Ovary (tissue), 9 donors: Measurements from ENCODE around the gene FBN1. TPM values are rescaled to one million over a fixed set of nuclear protein-coding genes. Genes with fewer than 3 reads are reported as not detected.

Source experiments
- DNase-seq, 5 donors: peaks; one replicate each; pipeline ENCODE4 v3.0.0-alpha.2; 2019 to 2020
- H3K27ac ChIP-seq, 2 donors: fragments of 200-600 bp; one replicate each; pipeline versions ENCODE4 v1.5.1 to v1.8.0; 2019 to 2022
- H3K27me3 ChIP-seq: fragments of 200-600 bp; one replicate; pipeline ENCODE4 v1.8.0; 2022
- H3K36me3 ChIP-seq: fragments of 200-600 bp; sonication (generic); one replicate; pipeline ENCODE4 v1.5.1; 2019
- H3K4me1 ChIP-seq: one replicate; pipeline ENCODE4 v1.8.1; 2013; ENCODE audit warnings: mild to moderate bottlenecking, moderate library complexity; ENCODE audit not compliant: insufficient read depth
- H3K4me3 ChIP-seq: fragments of 200-600 bp; sonication (generic); one replicate; pipeline ENCODE4 v1.5.1; 2017
- H3K9me3 ChIP-seq, 2 donors: fragments of 200-600 bp in 1 of 2; sonication (generic) in 1 of 2; one replicate each; pipeline versions ENCODE4 v1.5.1 to v1.8.1; 2013 to 2019; ENCODE audit warnings: mild to moderate bottlenecking in 1 of 2, moderate library complexity in 1 of 2
- EP300 ChIP-seq: sonication (generic); formaldehyde crosslinking; IDR thresholded peaks from one replicate; pipeline ENCODE4 v1.6.1; 2017; ENCODE audit warnings: antibody characterized with exemption
- POLR2A ChIP-seq: fragments of 450-650 bp; IDR thresholded peaks from one replicate; pipeline ENCODE4 v1.6.1; 2017; ENCODE audit warnings: antibody characterized with exemption, mild to moderate bottlenecking, moderate library complexity
- WGBS, 3 donors: extraction: QIAGEN DNeasy Blood & Tissue Kit in 1 of 3; methylation state at CpG; one replicate each; pipeline versions ENCODE4 v1.1.5 to v1.1.7; 2013 to 2017; 5-methylcytosine and 5-hydroxymethylcytosine counted together
- intact Hi-C, 4 donors: fragments of 100-400 bp; cut with DNase I; formaldehyde crosslinking; loops; one replicate each; pipeline versions ENCODE4 v1.11.0 to v1.15.1; 2022 to 2023
- polyA plus RNA-seq, 2 donors: library from polyadenylated mRNA; stranded (reverse); fragments of 200-250 nt in 1 of 2; fragments of 350-450 nt in 1 of 2; fragmentation: Illumina TruSeq in 1 of 2; extraction: RNeasy Lipid Tissue Mini Kit (QIAGEN cat#74804) in 1 of 2; gene quantifications; one replicate each; pipeline ENCODE4 v1.2.3, GENCODE V29; 2013 to 2014
- total RNA-seq, 7 donors: library from RNA; depleted of rRNA in 2 of 7; stranded (reverse); fragments of >200 nt in 2 of 7; fragmentation: NEBNext Ultra II Directional in 3 of 7; extraction: Animal tissue kit (Norgen Biotek cat#: 25700) in 3 of 7; gene quantifications; one replicate each; pipeline versions ENCODE4 v1.1.0 to v1.2.4, GENCODE V29; 2016 to 2023
- TF ChIP-seq, protein P1 (sequence below), 3 donors: fragments of 450-650 bp in 2 of 3; fragments of 200-600 bp in 1 of 3; IDR thresholded peaks; one replicate each; pipeline versions ENCODE4 v1.5.1 to v1.8.0; 2016 to 2022; ENCODE audit warnings: antibody characterized with exemption in 3 of 3, mild to moderate bottlenecking in 1 of 3
- donor health status: DM: no; HTN: no; CAD: no; lungs with moderate emphysema.
- donor health status: DM: no; HTN: no; CAD: no.
- donor health status: Bipolar disorder and iron deficiency.
- donor health status: DM: yes; HTN: yes; CAD: no.
- donor health status: DM: no; HTN: no; CAD: no.
- donor health status: DM: yes; HTN: yes; CAD: no.

The FBN1 gene
- total and polyA plus RNA-seq, 9 donors, result 62.5 to 159 (median 97.4) TPM

DNA sequence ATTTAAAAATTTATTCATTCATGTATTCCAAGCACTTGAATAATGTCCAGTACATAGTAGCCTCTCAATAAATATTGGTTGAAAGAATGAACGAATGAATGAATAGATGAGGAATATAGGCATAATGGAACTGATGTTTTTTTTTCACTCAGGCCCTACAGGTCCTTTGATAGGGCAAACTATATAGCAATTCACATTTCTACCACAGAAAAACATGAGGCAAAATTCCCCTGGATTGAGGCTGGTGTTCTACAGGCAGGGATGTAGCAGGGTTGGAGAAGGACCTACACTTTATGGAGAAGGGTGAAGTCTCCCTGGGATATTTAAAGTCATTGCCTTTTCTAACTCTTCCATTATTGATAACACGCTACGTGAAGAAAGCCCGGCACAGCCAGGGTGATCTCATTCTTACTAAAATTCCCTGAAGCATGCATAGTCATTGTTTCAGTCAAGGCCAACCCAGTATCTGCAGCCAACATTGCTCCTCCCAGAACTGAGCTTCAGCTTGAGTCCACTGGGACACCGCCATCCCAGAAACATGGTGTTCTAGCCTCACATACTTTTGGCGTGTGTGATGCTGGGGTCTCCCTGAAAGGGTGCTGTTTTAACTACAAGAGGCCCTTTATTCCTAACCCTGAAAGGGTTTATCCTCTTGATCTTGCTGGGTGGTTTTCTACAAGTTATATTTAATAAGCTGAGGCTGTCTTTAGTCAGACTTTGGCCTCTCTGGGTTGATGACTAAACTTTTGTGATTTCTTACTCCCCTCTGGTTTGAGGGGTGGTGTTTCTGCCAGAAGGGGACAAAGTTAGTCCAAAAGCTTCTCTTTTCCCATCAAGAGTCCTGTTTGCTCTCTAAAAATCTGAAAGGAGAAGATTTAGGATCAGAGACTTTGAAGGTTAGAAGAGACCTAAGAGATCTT lies 25.9 kb upstream of the FBN1 start:
- 45 to 57% (median 47%) methylated on average over 6 of the region's 6 CpGs for WGBS, 3 donors
- H3K36me3 ChIP-seq, result no peaks in the 10 kb centered on the region
- no peaks in the 10 kb centered on the region for H3K4me1 ChIP-seq
- DNase-seq, result peak in 4 of 5 donors; percentile 27 to 72 (median 49)
- no peak overlapping the region for H3K27ac ChIP-seq
- TF ChIP-seq, protein P1, sequence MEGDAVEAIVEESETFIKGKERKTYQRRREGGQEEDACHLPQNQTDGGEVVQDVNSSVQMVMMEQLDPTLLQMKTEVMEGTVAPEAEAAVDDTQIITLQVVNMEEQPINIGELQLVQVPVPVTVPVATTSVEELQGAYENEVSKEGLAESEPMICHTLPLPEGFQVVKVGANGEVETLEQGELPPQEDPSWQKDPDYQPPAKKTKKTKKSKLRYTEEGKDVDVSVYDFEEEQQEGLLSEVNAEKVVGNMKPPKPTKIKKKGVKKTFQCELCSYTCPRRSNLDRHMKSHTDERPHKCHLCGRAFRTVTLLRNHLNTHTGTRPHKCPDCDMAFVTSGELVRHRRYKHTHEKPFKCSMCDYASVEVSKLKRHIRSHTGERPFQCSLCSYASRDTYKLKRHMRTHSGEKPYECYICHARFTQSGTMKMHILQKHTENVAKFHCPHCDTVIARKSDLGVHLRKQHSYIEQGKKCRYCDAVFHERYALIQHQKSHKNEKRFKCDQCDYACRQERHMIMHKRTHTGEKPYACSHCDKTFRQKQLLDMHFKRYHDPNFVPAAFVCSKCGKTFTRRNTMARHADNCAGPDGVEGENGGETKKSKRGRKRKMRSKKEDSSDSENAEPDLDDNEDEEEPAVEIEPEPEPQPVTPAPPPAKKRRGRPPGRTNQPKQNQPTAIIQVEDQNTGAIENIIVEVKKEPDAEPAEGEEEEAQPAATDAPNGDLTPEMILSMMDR (IDR thresholded peaks at IDR 0.05), result no peak
- TF ChIP-seq POLR2A, result no peak
- no peak for TF ChIP-seq EP300
- H3K27me3 ChIP-seq, result no peaks in the 10 kb centered on the region
- intact Hi-C loops, result no loop called here
- no peak overlapping the region for H3K4me3 ChIP-seq
- no peaks in the 10 kb centered on the region for H3K9me3 ChIP-seq

DNA sequence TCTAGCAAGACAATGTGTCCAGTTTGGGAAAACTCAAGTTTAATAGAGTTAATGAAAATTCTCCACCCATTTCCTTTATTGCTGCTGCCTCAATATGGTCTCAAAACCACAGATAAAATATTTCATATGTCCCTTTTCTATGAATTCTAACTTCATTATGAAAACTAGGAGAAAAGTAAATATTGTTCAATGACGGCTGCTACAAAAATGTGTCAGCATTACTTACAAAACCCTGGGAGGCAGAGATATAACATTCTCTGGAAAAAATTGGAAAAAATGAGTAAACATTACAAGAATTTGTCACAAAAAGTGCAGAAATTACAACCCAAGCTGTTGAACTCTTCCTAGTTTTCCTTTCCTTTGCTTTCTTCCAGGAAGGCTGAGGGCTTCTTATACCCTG lies 22.2 kb upstream of the FBN1 start:
- no peaks in the 10 kb centered on the region for H3K36me3 ChIP-seq
- H3K4me1 ChIP-seq, result no peaks in the 10 kb centered on the region
- DNase-seq, result no peak
- WGBS, 3 donors, result 10 to 36% (median 12%) methylated on average over 1 of the region's 1 CpG
- H3K9me3 ChIP-seq, result no peaks in the 10 kb centered on the region
- intact Hi-C loops, result no loop called here
- no peak overlapping the region for H3K4me3 ChIP-seq
- TF ChIP-seq, protein P1 (IDR thresholded peaks at IDR 0.05), result no peak
- TF ChIP-seq POLR2A, result no peak
- no peak for TF ChIP-seq EP300
- H3K27ac ChIP-seq, result peak overlapping the region in 1 of 2 donors; percentile 9
- no peaks in the 10 kb centered on the region for H3K27me3 ChIP-seq

DNA sequence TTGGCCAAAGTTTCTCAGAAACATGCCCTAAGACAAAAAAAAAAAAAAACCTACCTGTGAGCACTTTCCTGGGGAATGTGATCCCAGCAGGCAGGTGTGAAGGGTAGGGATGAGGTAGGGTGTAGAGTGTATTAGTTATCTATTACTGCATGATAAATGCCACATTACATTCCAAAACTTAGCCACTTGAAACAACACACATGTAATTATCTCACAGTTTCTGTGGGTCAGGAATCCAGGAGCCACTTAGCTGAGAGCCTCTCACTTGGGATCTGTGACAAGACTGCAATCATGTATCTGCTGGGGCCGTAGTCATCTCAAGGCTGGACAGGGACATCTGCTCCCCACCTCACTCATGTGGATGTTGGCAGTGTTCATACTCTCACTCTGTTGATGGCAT lies 18.9 kb upstream of the FBN1 start:
- intact Hi-C loops, result no loop called here
- no peaks in the 10 kb centered on the region for H3K4me1 ChIP-seq
- H3K4me3 ChIP-seq, result no peak overlapping the region
- DNase-seq, result no peak
- WGBS, 3 donors, result 94 to 100% (median 98%) methylated on average over 1 of the region's 1 CpG
- TF ChIP-seq POLR2A (no peak), EP300 (no peak)
- TF ChIP-seq, protein P1 (IDR thresholded peaks at IDR 0.05), result no peak
- H3K27me3 ChIP-seq, result no peaks in the 10 kb centered on the region
- H3K27ac ChIP-seq, result no peak overlapping the region
- no peaks in the 10 kb centered on the region for H3K36me3 ChIP-seq
- no peaks in the 10 kb centered on the region for H3K9me3 ChIP-seq

DNA sequence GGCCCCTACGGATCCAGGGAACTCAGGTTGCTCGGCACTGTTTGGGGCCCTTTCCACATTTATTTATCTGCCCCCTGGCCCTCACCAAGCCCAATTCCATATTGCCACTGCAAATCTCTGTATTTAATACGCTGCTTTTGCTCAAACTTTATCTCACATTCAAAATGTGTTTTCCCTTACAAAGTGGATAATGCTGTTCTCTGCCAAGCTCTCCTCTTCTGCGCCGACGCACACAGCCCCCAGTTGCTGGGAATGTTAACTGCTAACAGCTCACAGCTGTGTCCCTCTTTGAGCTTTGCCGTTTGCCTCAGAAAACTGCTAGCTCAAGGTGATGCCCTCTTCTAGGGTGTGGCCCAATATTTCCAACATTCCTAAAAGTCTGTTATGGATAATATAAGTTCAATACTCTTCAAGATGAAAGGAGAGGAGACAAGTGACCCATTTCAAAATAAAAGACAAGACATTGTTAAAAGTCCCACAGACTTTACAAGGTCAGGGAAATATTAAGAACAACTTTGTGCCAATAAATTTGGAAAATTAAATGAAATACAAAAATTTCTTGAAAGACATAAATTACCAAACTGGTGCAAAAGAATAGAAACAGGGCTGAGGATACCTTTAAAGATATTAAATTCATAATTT lies 12.6 kb upstream of the FBN1 start:
- no peak for TF ChIP-seq POLR2A
- TF ChIP-seq, protein P1 (IDR thresholded peaks at IDR 0.05), result no peak
- TF ChIP-seq EP300, result no peak
- Histone ChIP-seq H3K9me3 (no peaks in the 10 kb centered on the region), H3K4me1 (peaks cover 2% of the 10 kb centered on the region), H3K36me3 (no peaks in the 10 kb centered on the region), H3K4me3 (no peak overlapping the region), H3K27me3 (no peaks in the 10 kb centered on the region), H3K27ac (peak overlapping the region in 1 of 2 donors; percentile 14)
- DNase-seq, result peak; percentile 42 to 62 (median 47)
- intact Hi-C loops, result no loop called here
- 9 to 15% (median 12%) methylated on average over 6 to 7 of the region's 7 CpGs for WGBS, 3 donors
